Liver (tissue), 9 donors: ENCODE measurements around the gene VIM. TPM values are rescaled to one million over a fixed set of nuclear protein-coding genes. Genes with fewer than 3 reads are reported as not detected.

ENCODE experiments used
- DNase-seq: peaks from one replicate; pipeline ENCODE4 v3.0.0-alpha.2; 2017; ENCODE audit warnings: low spot score
- H3K27ac ChIP-seq, 2 donors: one replicate each; pipeline ENCODE4 v1.7.0; 2013; ENCODE audit warnings: inconsistent platforms in 2 of 2, low read length in 2 of 2, control low read depth in 1 of 2, low read depth in 1 of 2, mild to moderate bottlenecking in 1 of 2
- H3K27me3 ChIP-seq, 4 donors: one replicate each; pipeline versions ENCODE4 v1.6.1 to v1.7.0; 2013; ENCODE audit warnings: low read length in 3 of 4, inconsistent platforms in 1 of 4, mild to moderate bottlenecking in 1 of 4, moderate library complexity in 1 of 4; ENCODE audit not compliant: control insufficient read depth in 4 of 4, insufficient read depth in 4 of 4
- H3K36me3 ChIP-seq, 4 donors: one replicate each; pipeline versions ENCODE4 v1.6.1 to v1.7.0; 2013; ENCODE audit warnings: low read length in 3 of 4, mild to moderate bottlenecking in 3 of 4, low read depth in 1 of 4, moderate library complexity in 1 of 4; ENCODE audit not compliant: control insufficient read depth in 4 of 4, insufficient read depth in 3 of 4
- H3K4me1 ChIP-seq, 4 donors: one replicate each; pipeline versions ENCODE4 v1.6.1 to v1.7.0; 2013; ENCODE audit warnings: low read length in 3 of 4, mild to moderate bottlenecking in 3 of 4, moderate library complexity in 1 of 4; ENCODE audit not compliant: control insufficient read depth in 4 of 4, insufficient read depth in 4 of 4
- H3K4me3 ChIP-seq, 3 donors: one replicate each; pipeline versions ENCODE4 v1.6.1 to v1.7.0; 2013; ENCODE audit warnings: low read length in 3 of 3, control low read depth in 1 of 3, low read depth in 1 of 3, mild to moderate bottlenecking in 1 of 3
- H3K9ac ChIP-seq, 2 donors: one replicate each; pipeline ENCODE4 v1.7.0; 2013; ENCODE audit warnings: low read length in 2 of 2, mild to moderate bottlenecking in 2 of 2, moderate library complexity in 2 of 2, control low read depth in 1 of 2, low read depth in 1 of 2
- H3K9me3 ChIP-seq, 4 donors: one replicate each; pipeline versions ENCODE4 v1.6.1 to v1.7.0; 2013; ENCODE audit warnings: low read length in 3 of 4; ENCODE audit not compliant: control insufficient read depth in 4 of 4
- GABPA ChIP-seq, 2 donors: IDR thresholded peaks in 1 of 2; conservative IDR thresholded peaks in 1 of 2; 2 replicates each; pipeline ENCODE4 v1.6.1; 2016; ENCODE audit warnings: antibody characterized with exemption in 2 of 2, mild to moderate bottlenecking in 1 of 2, moderate library complexity in 1 of 2
- HNF4A ChIP-seq, 2 donors: conservative IDR thresholded peaks; 2 replicates each; pipeline ENCODE4 v1.6.1; 2016; ENCODE audit warnings: antibody characterized with exemption in 2 of 2, mild to moderate bottlenecking in 2 of 2
- HNF4G ChIP-seq: IDR thresholded peaks from 2 replicates; pipeline ENCODE4 v1.6.1; 2016; ENCODE audit warnings: antibody characterized with exemption
- JUND ChIP-seq, 2 donors: IDR thresholded peaks; 2 replicates each; pipeline ENCODE4 v1.6.1; 2016; ENCODE audit warnings: antibody characterized with exemption in 2 of 2
- RAD21 ChIP-seq, 2 donors: IDR thresholded peaks; 2 replicates each; pipeline ENCODE4 v1.6.1; 2016; ENCODE audit warnings: antibody characterized with exemption in 2 of 2, mild to moderate bottlenecking in 2 of 2
- SP1 ChIP-seq: IDR thresholded peaks from 2 replicates; pipeline ENCODE4 v1.6.1; 2018; ENCODE audit warnings: antibody characterized with exemption, mild to moderate bottlenecking
- TAF1 ChIP-seq: conservative IDR thresholded peaks from 2 replicates; pipeline ENCODE4 v1.6.1; 2016; ENCODE audit warnings: antibody characterized with exemption, mild to moderate bottlenecking
- YY1 ChIP-seq: IDR thresholded peaks from 2 replicates; pipeline ENCODE4 v1.6.1; 2016; ENCODE audit warnings: antibody characterized with exemption, mild to moderate bottlenecking
- WGBS: extraction: QIAGEN DNeasy Blood & Tissue Kit; methylation state at CpG from one replicate; pipeline ENCODE4 v1.1.7; 2013; 5-methylcytosine and 5-hydroxymethylcytosine counted together
- polyA plus RNA-seq, 2 donors: library from polyadenylated mRNA; stranded (reverse) in 1 of 2; unstranded in 1 of 2; fragments of 200-250 nt in 1 of 2; fragments of >200 nt in 1 of 2; fragmentation: Nextera tagmentation in 1 of 2; extraction: Ambion mirVana in 1 of 2; gene quantifications; one replicate each; pipeline versions ENCODE4 v1.2.1 to v1.2.3, GENCODE V29; 2013 to 2015
- total RNA-seq, 2 donors: library from RNA; depleted of rRNA; stranded (reverse); fragments of >200 nt; gene quantifications; one replicate each; pipeline ENCODE4 v1.2.3, GENCODE V29; 2014
- TF ChIP-seq, protein P1 (sequence below): IDR thresholded peaks from 2 replicates; pipeline ENCODE4 v1.6.1; 2016; ENCODE audit warnings: antibody characterized with exemption
- TF ChIP-seq, protein P2 (sequence below): IDR thresholded peaks from 2 replicates; pipeline ENCODE4 v1.6.1; 2016; ENCODE audit warnings: antibody characterized with exemption
- TF ChIP-seq, protein P3 (sequence below): IDR thresholded peaks from 2 replicates; pipeline ENCODE4 v1.6.1; 2016; ENCODE audit warnings: antibody characterized with exemption
- TF ChIP-seq, protein P4 (sequence below): fragments of 150-350 bp; IDR thresholded peaks from 2 replicates; pipeline ENCODE4 v1.5.1; 2017; ENCODE audit warnings: improper control_type of control experiment, low read depth, low read length; ENCODE audit not compliant: missing input control
- donor health status: healthy.
- donor health status: healthy.
- donor health status: healthy.
- donor health status: healthy.
- donor health status: healthy.

The VIM gene
- total and polyA plus RNA-seq, 4 donors, result 42.5 to 212 (median 100) TPM

DNA sequence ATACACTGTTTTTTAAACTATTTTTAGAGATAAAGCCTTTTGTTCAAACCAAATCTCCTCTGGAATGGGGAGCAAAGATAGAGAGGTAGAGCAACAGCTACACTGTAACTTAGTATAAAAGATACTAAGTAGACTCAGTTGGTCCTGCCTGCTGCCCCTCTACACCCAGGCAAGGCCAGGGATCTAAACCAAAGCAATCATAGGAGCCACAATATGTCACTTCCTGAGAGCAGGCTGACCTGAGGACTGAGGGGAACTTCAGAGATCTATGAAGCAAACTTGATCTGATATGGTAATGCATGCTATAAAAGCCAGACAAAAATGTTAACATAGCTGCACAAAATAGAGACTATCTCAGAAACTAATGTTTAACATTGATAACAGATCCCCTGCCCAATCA lies 19.6 kb upstream of the VIM start:
- TF ChIP-seq, protein P1, sequence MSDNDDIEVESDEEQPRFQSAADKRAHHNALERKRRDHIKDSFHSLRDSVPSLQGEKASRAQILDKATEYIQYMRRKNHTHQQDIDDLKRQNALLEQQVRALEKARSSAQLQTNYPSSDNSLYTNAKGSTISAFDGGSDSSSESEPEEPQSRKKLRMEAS, result no peak
- TF ChIP-seq, protein P2, sequence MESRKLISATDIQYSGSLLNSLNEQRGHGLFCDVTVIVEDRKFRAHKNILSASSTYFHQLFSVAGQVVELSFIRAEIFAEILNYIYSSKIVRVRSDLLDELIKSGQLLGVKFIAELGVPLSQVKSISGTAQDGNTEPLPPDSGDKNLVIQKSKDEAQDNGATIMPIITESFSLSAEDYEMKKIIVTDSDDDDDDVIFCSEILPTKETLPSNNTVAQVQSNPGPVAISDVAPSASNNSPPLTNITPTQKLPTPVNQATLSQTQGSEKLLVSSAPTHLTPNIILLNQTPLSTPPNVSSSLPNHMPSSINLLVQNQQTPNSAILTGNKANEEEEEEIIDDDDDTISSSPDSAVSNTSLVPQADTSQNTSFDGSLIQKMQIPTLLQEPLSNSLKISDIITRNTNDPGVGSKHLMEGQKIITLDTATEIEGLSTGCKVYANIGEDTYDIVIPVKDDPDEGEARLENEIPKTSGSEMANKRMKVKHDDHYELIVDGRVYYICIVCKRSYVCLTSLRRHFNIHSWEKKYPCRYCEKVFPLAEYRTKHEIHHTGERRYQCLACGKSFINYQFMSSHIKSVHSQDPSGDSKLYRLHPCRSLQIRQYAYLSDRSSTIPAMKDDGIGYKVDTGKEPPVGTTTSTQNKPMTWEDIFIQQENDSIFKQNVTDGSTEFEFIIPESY, result no peak
- TF ChIP-seq HNF4A (conservative IDR thresholded peaks at IDR 0.05) (no peak), HNF4G (no peak), SP1 (no peak), JUND (IDR thresholded peaks at IDR 0.05) (no peak), YY1 (no peak)
- TF ChIP-seq, protein P3, sequence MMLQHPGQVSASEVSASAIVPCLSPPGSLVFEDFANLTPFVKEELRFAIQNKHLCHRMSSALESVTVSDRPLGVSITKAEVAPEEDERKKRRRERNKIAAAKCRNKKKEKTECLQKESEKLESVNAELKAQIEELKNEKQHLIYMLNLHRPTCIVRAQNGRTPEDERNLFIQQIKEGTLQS, result no peak
- no peak overlapping the region for H3K27ac ChIP-seq
- no peak overlapping the region for H3K9ac ChIP-seq
- no peaks in the 10 kb centered on the region for H3K4me1 ChIP-seq
- no peak overlapping the region for H3K4me3 ChIP-seq
- H3K27me3 ChIP-seq, result no peaks in the 10 kb centered on the region
- H3K9me3 ChIP-seq, result no peaks in the 10 kb centered on the region
- DNase-seq, result no peak
- H3K36me3 ChIP-seq, result no peaks in the 10 kb centered on the region

DNA sequence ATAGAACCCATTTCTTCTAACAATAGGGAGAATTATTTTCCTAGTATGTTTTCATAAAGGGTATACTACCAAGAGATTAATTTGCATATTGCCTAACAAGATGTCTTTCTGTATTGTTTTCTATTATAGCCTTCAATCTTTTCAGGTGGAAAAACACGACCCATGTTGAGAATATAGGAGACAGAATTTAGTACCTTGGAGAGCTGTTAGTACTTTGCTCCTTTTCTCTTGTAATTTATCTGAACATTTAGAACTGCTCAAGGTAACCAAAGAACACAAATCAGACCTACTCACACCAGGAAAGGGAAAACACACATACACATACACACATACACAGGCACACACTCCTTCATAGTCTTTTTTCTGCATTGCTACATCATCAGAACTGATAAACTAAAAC lies 18.7 kb upstream of the VIM start:
- TF ChIP-seq, protein P2, result no peak
- TF ChIP-seq RAD21 (IDR thresholded peaks at IDR 0.05) (no peak), YY1 (no peak), TAF1 (no peak), HNF4A (conservative IDR thresholded peaks at IDR 0.05) (no peak), GABPA (IDR thresholded peaks at IDR 0.05 in 1 of 2, conservative IDR thresholded peaks at IDR 0.05 in 1 of 2) (no peak), SP1 (no peak)
- TF ChIP-seq, protein P1, result no peak
- TF ChIP-seq, protein P4, sequence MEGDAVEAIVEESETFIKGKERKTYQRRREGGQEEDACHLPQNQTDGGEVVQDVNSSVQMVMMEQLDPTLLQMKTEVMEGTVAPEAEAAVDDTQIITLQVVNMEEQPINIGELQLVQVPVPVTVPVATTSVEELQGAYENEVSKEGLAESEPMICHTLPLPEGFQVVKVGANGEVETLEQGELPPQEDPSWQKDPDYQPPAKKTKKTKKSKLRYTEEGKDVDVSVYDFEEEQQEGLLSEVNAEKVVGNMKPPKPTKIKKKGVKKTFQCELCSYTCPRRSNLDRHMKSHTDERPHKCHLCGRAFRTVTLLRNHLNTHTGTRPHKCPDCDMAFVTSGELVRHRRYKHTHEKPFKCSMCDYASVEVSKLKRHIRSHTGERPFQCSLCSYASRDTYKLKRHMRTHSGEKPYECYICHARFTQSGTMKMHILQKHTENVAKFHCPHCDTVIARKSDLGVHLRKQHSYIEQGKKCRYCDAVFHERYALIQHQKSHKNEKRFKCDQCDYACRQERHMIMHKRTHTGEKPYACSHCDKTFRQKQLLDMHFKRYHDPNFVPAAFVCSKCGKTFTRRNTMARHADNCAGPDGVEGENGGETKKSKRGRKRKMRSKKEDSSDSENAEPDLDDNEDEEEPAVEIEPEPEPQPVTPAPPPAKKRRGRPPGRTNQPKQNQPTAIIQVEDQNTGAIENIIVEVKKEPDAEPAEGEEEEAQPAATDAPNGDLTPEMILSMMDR, result no peak
- no peak for DNase-seq
- 56% methylated on average over 1 of the region's 1 CpG for WGBS
- no peak overlapping the region for H3K9ac ChIP-seq
- no peak overlapping the region for H3K27ac ChIP-seq
- H3K9me3 ChIP-seq, result no peaks in the 10 kb centered on the region
- H3K36me3 ChIP-seq, result no peaks in the 10 kb centered on the region
- no peaks in the 10 kb centered on the region for H3K27me3 ChIP-seq
- no peaks in the 10 kb centered on the region for H3K4me1 ChIP-seq
- H3K4me3 ChIP-seq, result no peak overlapping the region
